Lower leg skin (tissue), 3 donors: ENCODE data around the gene TAGAP.

Experiments
- CTCF ChIP-seq, 3 donors: fragments of 450-650 bp; IDR thresholded peaks; one replicate each; pipeline ENCODE4 v1.5.1; 2016; ENCODE audit warnings: antibody characterized with exemption in 3 of 3, mild to moderate bottlenecking in 3 of 3, moderate library complexity in 2 of 3
- POLR2A ChIP-seq, 2 donors: fragments of 450-650 bp; IDR thresholded peaks; one replicate each; pipeline ENCODE4 v1.6.1; 2016 to 2017; ENCODE audit warnings: antibody characterized with exemption in 2 of 2, mild to moderate bottlenecking in 1 of 2, moderate library complexity in 1 of 2

- TF ChIP-seq CTCF (IDR thresholded peaks at IDR 0.05) (no peak), POLR2A (IDR thresholded peaks at IDR 0.05) (no peak)
Measured at GRCh38 chr6:159030168-159030567, 14.6 kb downstream of the TAGAP start.
